Body of pancreas (tissue), 4 donors: ENCODE results near the gene ECEL1.

Experiments used
- POLR2A ChIP-seq, 3 donors: fragments of 450-650 bp; IDR thresholded peaks; one replicate each; pipeline ENCODE4 v1.6.1; 2016; ENCODE audit warnings: antibody characterized with exemption in 3 of 3, mild to moderate bottlenecking in 2 of 3
- TF ChIP-seq, protein P1 (sequence below), 7 experiments: fragments of 450-650 bp in 4 of 7; fragments of 200-600 bp in 3 of 7; sonication (generic) in 3 of 7; IDR thresholded peaks; one replicate each; pipeline ENCODE4 v1.5.1; 2016 to 2019; ENCODE audit warnings: antibody characterized with exemption in 7 of 7

DNA sequence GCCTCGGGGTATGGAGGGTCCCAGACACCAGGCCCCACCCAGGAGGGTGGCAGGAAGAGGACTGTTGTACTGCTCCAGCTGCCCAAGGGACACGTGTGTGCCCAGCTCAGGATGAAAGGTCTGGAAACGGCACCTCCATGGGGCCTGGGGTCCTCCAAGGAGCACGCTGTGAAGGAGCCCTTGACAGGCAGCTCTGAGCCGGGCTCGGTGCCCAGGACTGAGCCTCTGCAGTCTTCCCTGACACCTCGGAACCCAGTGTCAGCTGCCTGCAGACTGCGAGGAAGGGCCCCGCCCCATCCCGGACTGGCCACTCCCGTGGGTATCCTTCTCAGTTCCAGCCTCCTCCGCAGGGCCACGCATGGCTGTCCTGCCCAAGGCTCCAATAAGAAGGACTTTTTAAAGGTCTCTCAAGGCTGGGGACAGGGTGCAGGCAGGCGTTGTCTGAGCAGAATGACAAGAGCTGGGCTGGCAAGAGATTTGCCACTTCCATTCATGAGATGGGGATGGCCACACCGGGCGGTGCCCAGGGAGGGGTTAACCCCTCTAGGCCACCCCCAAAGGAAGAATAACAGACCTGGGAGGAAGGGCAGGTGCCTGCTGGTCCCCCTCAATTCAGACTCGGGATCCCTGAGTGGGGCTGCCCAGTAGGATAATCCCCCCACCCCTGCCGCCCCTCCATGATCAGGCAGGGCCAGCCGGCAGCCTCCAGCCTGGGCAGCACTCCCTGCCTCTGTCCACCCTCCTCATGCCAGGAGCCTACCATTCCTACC lies 8.9 kb downstream of the ECEL1 start:
- TF ChIP-seq POLR2A (IDR thresholded peaks at IDR 0.05) = no peak
- TF ChIP-seq, protein P1, sequence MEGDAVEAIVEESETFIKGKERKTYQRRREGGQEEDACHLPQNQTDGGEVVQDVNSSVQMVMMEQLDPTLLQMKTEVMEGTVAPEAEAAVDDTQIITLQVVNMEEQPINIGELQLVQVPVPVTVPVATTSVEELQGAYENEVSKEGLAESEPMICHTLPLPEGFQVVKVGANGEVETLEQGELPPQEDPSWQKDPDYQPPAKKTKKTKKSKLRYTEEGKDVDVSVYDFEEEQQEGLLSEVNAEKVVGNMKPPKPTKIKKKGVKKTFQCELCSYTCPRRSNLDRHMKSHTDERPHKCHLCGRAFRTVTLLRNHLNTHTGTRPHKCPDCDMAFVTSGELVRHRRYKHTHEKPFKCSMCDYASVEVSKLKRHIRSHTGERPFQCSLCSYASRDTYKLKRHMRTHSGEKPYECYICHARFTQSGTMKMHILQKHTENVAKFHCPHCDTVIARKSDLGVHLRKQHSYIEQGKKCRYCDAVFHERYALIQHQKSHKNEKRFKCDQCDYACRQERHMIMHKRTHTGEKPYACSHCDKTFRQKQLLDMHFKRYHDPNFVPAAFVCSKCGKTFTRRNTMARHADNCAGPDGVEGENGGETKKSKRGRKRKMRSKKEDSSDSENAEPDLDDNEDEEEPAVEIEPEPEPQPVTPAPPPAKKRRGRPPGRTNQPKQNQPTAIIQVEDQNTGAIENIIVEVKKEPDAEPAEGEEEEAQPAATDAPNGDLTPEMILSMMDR (IDR thresholded peaks at IDR 0.05) = no peak
